Keratinocyte (primary cell): Measurements from ENCODE around the gene ZNF438.

Experiments used
- EZH2 ChIP-seq: IDR thresholded peaks from one replicate; pipeline ENCODE4 v1.6.1; 2012; ENCODE audit warnings: inconsistent platforms, mild to moderate bottlenecking, low read length, moderate library complexity
- TF ChIP-seq, protein P1 (sequence below), 3 experiments: IDR thresholded peaks in 1 of 3; conservative IDR thresholded peaks in 1 of 3; optimal IDR thresholded peaks in 1 of 3; 2 replicates in 2 of 3; 3 replicates in 1 of 3; pipeline versions ENCODE3 to v1.5.1; 2011; ENCODE audit warnings: low read length in 3 of 3, mild to moderate bottlenecking in 3 of 3, moderate library complexity in 2 of 3, control low read depth in 1 of 3, inconsistent platforms in 1 of 3; ENCODE audit not compliant: insufficient read depth in 2 of 3; ENCODE audit errors: extremely low read depth in 1 of 3

DNA sequence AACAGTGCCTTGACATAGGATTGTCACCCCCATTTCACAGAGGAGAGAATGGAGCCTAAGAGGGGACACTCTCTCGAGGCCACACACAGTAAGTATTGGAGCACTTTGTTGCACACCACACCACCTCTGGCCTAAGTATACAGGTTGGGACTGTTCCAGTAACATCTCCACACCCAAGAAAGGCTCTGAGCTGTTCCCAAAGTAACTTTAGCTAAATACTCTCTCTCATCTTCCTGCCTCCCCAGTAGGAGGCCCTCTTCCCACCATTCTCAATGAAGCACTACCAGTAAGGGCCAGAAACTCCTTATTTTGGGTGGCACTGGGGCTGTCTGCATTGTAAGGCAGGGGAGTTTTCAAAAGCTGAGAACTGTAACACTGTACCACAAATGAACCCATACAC lies 189.5 kb downstream of the ZNF438 start:
- TF ChIP-seq EZH2, result no peak
- TF ChIP-seq, protein P1, sequence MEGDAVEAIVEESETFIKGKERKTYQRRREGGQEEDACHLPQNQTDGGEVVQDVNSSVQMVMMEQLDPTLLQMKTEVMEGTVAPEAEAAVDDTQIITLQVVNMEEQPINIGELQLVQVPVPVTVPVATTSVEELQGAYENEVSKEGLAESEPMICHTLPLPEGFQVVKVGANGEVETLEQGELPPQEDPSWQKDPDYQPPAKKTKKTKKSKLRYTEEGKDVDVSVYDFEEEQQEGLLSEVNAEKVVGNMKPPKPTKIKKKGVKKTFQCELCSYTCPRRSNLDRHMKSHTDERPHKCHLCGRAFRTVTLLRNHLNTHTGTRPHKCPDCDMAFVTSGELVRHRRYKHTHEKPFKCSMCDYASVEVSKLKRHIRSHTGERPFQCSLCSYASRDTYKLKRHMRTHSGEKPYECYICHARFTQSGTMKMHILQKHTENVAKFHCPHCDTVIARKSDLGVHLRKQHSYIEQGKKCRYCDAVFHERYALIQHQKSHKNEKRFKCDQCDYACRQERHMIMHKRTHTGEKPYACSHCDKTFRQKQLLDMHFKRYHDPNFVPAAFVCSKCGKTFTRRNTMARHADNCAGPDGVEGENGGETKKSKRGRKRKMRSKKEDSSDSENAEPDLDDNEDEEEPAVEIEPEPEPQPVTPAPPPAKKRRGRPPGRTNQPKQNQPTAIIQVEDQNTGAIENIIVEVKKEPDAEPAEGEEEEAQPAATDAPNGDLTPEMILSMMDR (optimal IDR thresholded peaks at IDR 0.05 in 1 of 3, IDR thresholded peaks at IDR 0.05 in 1 of 3, conservative IDR thresholded peaks at IDR 0.05 in 1 of 3; ENCODE audit: extremely low read depth in 1 of 3, insufficient read depth in 2 of 3, low read length in 3 of 3), result peak in 2 of 3 experiments; percentile 6 to 8
